HCT116 (cell line): Measurements from ENCODE around the gene SLC7A9.

ENCODE experiments used
- EGR1 ChIP-seq: IDR thresholded peaks from 2 replicates; pipeline ENCODE4 v1.6.1; 2012; ENCODE audit warnings: low read depth
- EZH2 ChIP-seq: fragments of 200-600 bp; sonication (generic); IDR thresholded peaks from 2 replicates; pipeline ENCODE4 v1.6.1; 2017; ENCODE audit warnings: antibody characterized with exemption, mixed run types
- EZH2phosphoT487 ChIP-seq: fragments of 200-600 bp; IDR thresholded peaks from 2 replicates; pipeline ENCODE4 v1.6.1; 2018; ENCODE audit warnings: antibody characterized with exemption, borderline replicate concordance
- FOSL1 ChIP-seq: IDR thresholded peaks from 2 replicates; pipeline ENCODE4 v1.6.1; 2012; ENCODE audit warnings: low read depth
- POLR2AphosphoS5 ChIP-seq: IDR thresholded peaks from 2 replicates; pipeline ENCODE4 v1.6.1; 2011; ENCODE audit warnings: mild to moderate bottlenecking, low read depth, low read length, moderate library complexity
- RAD21 ChIP-seq: IDR thresholded peaks from 2 replicates; pipeline ENCODE4 v1.6.1; 2012; ENCODE audit warnings: low read depth, mild to moderate bottlenecking
- SRF ChIP-seq: IDR thresholded peaks from 2 replicates; pipeline ENCODE4 v1.6.1; 2012; ENCODE audit warnings: low read depth
- YY1 ChIP-seq: IDR thresholded peaks from 2 replicates; pipeline ENCODE4 v1.6.1; 2011; ENCODE audit warnings: low read length, low read depth, moderate library complexity, mild to moderate bottlenecking; ENCODE audit not compliant: insufficient replicate concordance; ENCODE audit errors: extremely low read depth
- ZNF274 ChIP-seq: fragments of 200-500 bp; sonication (Bioruptor generic); IDR thresholded peaks from 2 replicates; pipeline ENCODE4 v1.6.1; 2014; ENCODE audit warnings: mild to moderate bottlenecking, low read depth, low read length, inconsistent platforms
- TF ChIP-seq, protein P1 (sequence below), 3 experiments: fragments of 200-600 bp in 1 of 3; sonication (generic) in 1 of 3; IDR thresholded peaks in 2 of 3; conservative IDR thresholded peaks in 1 of 3; 2 replicates each; pipeline ENCODE4 v1.5.1; 2012 to 2017; ENCODE audit warnings: low read depth in 2 of 3, low read length in 2 of 3, antibody characterized with exemption in 1 of 3, borderline replicate concordance in 1 of 3, control low read depth in 1 of 3, mild to moderate bottlenecking in 1 of 3, mixed read lengths in 1 of 3, mixed run types in 1 of 3, moderate library complexity in 1 of 3; ENCODE audit not compliant: insufficient read depth in 1 of 3
- TF ChIP-seq, protein P2 (sequence below): IDR thresholded peaks from 2 replicates; pipeline ENCODE4 v1.6.1; 2012; ENCODE audit warnings: low read depth
- TF ChIP-seq, protein P3 (sequence below): IDR thresholded peaks from 2 replicates; pipeline ENCODE4 v1.6.1; 2012

DNA sequence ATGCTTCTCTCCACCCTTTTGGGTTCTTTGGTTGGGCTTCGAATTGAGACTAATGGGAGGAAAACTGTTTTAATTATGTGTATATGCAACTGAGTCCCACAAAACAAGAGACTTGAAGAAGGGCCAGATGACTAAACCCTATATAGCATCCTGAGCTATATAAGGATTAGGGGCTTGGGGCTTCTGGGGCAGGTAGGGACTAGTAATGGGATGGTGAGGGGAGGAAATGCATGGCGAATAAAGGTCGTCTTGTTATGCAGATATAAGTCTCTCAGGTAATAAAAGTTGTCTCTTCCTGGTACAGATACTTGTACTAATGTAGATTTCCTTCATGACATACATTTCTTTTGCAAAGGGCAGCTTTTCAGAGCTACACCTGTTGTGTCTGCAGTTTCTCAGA lies 2.8 kb upstream of the SLC7A9 start:
- no peak for TF ChIP-seq POLR2AphosphoS5
- TF ChIP-seq, protein P1, sequence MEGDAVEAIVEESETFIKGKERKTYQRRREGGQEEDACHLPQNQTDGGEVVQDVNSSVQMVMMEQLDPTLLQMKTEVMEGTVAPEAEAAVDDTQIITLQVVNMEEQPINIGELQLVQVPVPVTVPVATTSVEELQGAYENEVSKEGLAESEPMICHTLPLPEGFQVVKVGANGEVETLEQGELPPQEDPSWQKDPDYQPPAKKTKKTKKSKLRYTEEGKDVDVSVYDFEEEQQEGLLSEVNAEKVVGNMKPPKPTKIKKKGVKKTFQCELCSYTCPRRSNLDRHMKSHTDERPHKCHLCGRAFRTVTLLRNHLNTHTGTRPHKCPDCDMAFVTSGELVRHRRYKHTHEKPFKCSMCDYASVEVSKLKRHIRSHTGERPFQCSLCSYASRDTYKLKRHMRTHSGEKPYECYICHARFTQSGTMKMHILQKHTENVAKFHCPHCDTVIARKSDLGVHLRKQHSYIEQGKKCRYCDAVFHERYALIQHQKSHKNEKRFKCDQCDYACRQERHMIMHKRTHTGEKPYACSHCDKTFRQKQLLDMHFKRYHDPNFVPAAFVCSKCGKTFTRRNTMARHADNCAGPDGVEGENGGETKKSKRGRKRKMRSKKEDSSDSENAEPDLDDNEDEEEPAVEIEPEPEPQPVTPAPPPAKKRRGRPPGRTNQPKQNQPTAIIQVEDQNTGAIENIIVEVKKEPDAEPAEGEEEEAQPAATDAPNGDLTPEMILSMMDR (IDR thresholded peaks at IDR 0.05 in 2 of 3, conservative IDR thresholded peaks at IDR 0.05 in 1 of 3; ENCODE audit: borderline replicate concordance in 1 of 3, insufficient read depth in 1 of 3, low read depth in 2 of 3, low read length in 2 of 3), result no peak
- TF ChIP-seq ZNF274, result no peak
- TF ChIP-seq YY1, result no peak
- TF ChIP-seq EZH2, result no peak
- TF ChIP-seq RAD21, result no peak
- TF ChIP-seq SRF, result no peak
- TF ChIP-seq EGR1, result no peak
- TF ChIP-seq, protein P2, sequence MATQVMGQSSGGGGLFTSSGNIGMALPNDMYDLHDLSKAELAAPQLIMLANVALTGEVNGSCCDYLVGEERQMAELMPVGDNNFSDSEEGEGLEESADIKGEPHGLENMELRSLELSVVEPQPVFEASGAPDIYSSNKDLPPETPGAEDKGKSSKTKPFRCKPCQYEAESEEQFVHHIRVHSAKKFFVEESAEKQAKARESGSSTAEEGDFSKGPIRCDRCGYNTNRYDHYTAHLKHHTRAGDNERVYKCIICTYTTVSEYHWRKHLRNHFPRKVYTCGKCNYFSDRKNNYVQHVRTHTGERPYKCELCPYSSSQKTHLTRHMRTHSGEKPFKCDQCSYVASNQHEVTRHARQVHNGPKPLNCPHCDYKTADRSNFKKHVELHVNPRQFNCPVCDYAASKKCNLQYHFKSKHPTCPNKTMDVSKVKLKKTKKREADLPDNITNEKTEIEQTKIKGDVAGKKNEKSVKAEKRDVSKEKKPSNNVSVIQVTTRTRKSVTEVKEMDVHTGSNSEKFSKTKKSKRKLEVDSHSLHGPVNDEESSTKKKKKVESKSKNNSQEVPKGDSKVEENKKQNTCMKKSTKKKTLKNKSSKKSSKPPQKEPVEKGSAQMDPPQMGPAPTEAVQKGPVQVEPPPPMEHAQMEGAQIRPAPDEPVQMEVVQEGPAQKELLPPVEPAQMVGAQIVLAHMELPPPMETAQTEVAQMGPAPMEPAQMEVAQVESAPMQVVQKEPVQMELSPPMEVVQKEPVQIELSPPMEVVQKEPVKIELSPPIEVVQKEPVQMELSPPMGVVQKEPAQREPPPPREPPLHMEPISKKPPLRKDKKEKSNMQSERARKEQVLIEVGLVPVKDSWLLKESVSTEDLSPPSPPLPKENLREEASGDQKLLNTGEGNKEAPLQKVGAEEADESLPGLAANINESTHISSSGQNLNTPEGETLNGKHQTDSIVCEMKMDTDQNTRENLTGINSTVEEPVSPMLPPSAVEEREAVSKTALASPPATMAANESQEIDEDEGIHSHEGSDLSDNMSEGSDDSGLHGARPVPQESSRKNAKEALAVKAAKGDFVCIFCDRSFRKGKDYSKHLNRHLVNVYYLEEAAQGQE, result no peak
- TF ChIP-seq, protein P3, sequence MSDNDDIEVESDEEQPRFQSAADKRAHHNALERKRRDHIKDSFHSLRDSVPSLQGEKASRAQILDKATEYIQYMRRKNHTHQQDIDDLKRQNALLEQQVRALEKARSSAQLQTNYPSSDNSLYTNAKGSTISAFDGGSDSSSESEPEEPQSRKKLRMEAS, result no peak
- TF ChIP-seq EZH2phosphoT487, result no peak
- no peak for TF ChIP-seq FOSL1
